Caco-2 (cell line): ENCODE data around the gene RPL19. TPM values are rescaled to one million over a fixed set of nuclear protein-coding genes. Genes with fewer than 3 reads are reported as not detected.
A peak's percentile ranks its signal among the peaks of the same experiment; 100 is the strongest.

Experiments
- BruUV-seq: library from RNA; stranded (reverse); fragments of 400-500 nt; replicated peaks from 2 replicates; lab custom pipeline; 2021; lab: Mats Ljungman, UMichigan
- CTCF ChIA-PET: fragments of 300-600 bp; sonication (Branson Sonifier 250); formaldehyde crosslinking; loops from one replicate; lab custom pipeline; 2022; ENCODE audit warnings: antibody characterized with exemption; lab: Charles Lee
- POLR2A ChIA-PET: fragments of 300-600 bp; sonication (Branson Sonifier 250); formaldehyde crosslinking; loops from one replicate; lab custom pipeline; 2022; ENCODE audit warnings: antibody characterized with exemption; lab: Charles Lee
- DNase-seq, 2 experiments: peaks; one replicate each; pipeline versions ENCODE4 v3.0.0 to v3.0.0-alpha.2; 2020 to 2022
- H3K27me3 ChIP-seq: replicated peaks from 2 replicates; pipeline ENCODE4 v1.6.0; 2011; ENCODE audit warnings: low read length; ENCODE audit not compliant: control insufficient read depth, insufficient read depth
- H3K36me3 ChIP-seq: 2 replicates; pipeline ENCODE4 v1.5.1; 2011; ENCODE audit warnings: low read length; ENCODE audit not compliant: control insufficient read depth, insufficient read depth
- H3K4me1 ChIP-seq: fragments of 250-450 bp; sonication (Bioruptor Pico); 2 replicates; pipeline ENCODE4 v1.5.1; 2020; ENCODE audit warnings: mild to moderate bottlenecking
- H3K4me3 ChIP-seq: 2 replicates; pipeline ENCODE4 v1.5.1; 2011; ENCODE audit warnings: low read depth, mild to moderate bottlenecking, control low read depth, low read length
- H3K9me3 ChIP-seq: fragments of 250-450 bp; sonication (Bioruptor Pico); 2 replicates; pipeline ENCODE4 v1.5.1; 2020; ENCODE audit warnings: mild to moderate bottlenecking, moderate library complexity
- H3K27ac Mint-ChIP-seq: one replicate; pipeline ENCODE4 v1.8.0; 2022; ENCODE audit warnings: mixed read lengths; ENCODE audit not compliant: unreplicated experiment
- H3K27me3 Mint-ChIP-seq: one replicate; pipeline ENCODE4 v1.8.0; 2022; ENCODE audit warnings: mixed read lengths; ENCODE audit not compliant: insufficient read depth, unreplicated experiment
- H3K36me3 Mint-ChIP-seq: one replicate; pipeline ENCODE4 v1.8.0; 2022; ENCODE audit warnings: mild to moderate bottlenecking, mixed read lengths; ENCODE audit not compliant: insufficient read depth, unreplicated experiment
- H3K4me1 Mint-ChIP-seq: one replicate; pipeline ENCODE4 v1.8.0; 2022; ENCODE audit warnings: low read depth, mixed read lengths; ENCODE audit not compliant: unreplicated experiment
- H3K4me3 Mint-ChIP-seq: one replicate; pipeline ENCODE4 v1.8.0; 2022; ENCODE audit warnings: mild to moderate bottlenecking, moderate library complexity, mixed read lengths; ENCODE audit not compliant: unreplicated experiment
- H3K9me3 Mint-ChIP-seq: one replicate; pipeline ENCODE4 v1.8.0; 2022; ENCODE audit warnings: mixed read lengths; ENCODE audit not compliant: unreplicated experiment
- CTCF ChIP-seq, 2 experiments: fragments of 200-600 bp in 1 of 2; IDR thresholded peaks; 1 replicate in 1 of 2; 2 replicates in 1 of 2; pipeline versions ENCODE4 v1.5.1 to v1.8.0; 2011 to 2022; ENCODE audit warnings: antibody characterized with exemption in 1 of 2, control low read depth in 1 of 2, inconsistent platforms in 1 of 2, low read depth in 1 of 2, low read length in 1 of 2, mild to moderate bottlenecking in 1 of 2, moderate library complexity in 1 of 2; ENCODE audit not compliant: insufficient read depth in 1 of 2, severe bottlenecking in 1 of 2, unreplicated experiment in 1 of 2
- intact Hi-C: fragments of 100-400 bp; cut with micrococcal nuclease; formaldehyde crosslinking; loops from one replicate; pipeline ENCODE4 v1.10.0; 2022; ENCODE audit not compliant: unreplicated experiment
- total RNA-seq: library from RNA; stranded (reverse); gene quantifications from 2 replicates; pipeline ENCODE4 v1.2.3, GENCODE V29; 2022

The RPL19 gene
- total RNA-seq, 1 experiment from 2014 or later, result 1,825 TPM

DNA sequence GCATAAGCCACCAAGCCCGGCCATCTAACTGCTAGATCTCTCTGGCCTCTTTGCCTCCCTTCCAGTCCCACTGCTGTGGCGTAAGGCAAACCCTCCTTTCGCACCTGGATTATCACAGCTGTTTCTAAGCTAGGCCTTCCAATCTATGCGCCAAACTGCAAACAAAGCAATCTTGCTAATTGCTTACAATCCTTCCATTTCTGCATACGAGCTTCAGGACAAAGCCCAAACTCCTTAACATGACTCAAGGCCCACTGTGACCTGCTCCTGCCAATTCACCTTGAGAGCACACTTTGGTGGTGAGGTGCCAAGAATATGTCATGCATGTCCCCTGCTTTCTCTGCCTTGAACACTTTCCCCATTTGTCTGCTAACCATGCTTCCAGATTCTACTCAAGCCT is 28.1 kb upstream of the RPL19 start:
- Histone ChIP-seq H3K36me3 (no peaks in the 10 kb centered on the region), H3K9me3 (no peaks in the 10 kb centered on the region), H3K4me3 (no peak overlapping the region), H3K4me1 (peaks cover 3% of the 10 kb centered on the region), H3K27me3 (no peaks in the 10 kb centered on the region)
- Mint-ChIP-seq H3K9me3 (no peaks in the 10 kb centered on the region), H3K27ac (peak overlapping the region; percentile 9), H3K4me3 (no peak overlapping the region), H3K27me3 (no peaks in the 10 kb centered on the region), H3K36me3 (peaks cover 7% of the 10 kb centered on the region), H3K4me1 (peaks cover 6% of the 10 kb centered on the region)
- ChIA-PET CTCF (no interaction called here), POLR2A (no interaction called here)
- no peak for DNase-seq
- intact Hi-C loops, result loop anchor here (1.0 kb wide), 1 partner anchor 13 kb away; no protein-coding TSS in a partner anchor
- no peak for TF ChIP-seq CTCF (IDR thresholded peaks at IDR 0.05; ENCODE audit: insufficient read depth in 1 of 2, low read depth in 1 of 2, low read length in 1 of 2, severe bottlenecking in 1 of 2, unreplicated experiment in 1 of 2)
- no TSS peak for BruUV-seq

- H3K27me3 Mint-ChIP-seq, result no peaks in the 10 kb centered on the region
- CTCF ChIA-PET, result interaction anchor here (0.5 to 2.8 kb wide), 5 partner anchors 8 to 486 kb away, joined by 3 to 32 read pairs (median 4); no protein-coding TSS in a partner anchor
- no peaks in the 10 kb centered on the region for H3K36me3 ChIP-seq
- H3K36me3 Mint-ChIP-seq, result peaks cover 7% of the 10 kb centered on the region
- POLR2A ChIA-PET, result no interaction called here
- no peaks in the 10 kb centered on the region for H3K9me3 Mint-ChIP-seq
- intact Hi-C loops, result no loop called here
- H3K4me1 ChIP-seq, result no peaks in the 10 kb centered on the region
- no peaks in the 10 kb centered on the region for H3K9me3 ChIP-seq
- H3K4me3 Mint-ChIP-seq, result no peak overlapping the region
- no peak overlapping the region for H3K27ac Mint-ChIP-seq
- no TSS peak for BruUV-seq
- no peaks in the 10 kb centered on the region for H3K4me1 Mint-ChIP-seq
- no peak for DNase-seq
- H3K27me3 ChIP-seq, result no peaks in the 10 kb centered on the region
- no peak for TF ChIP-seq CTCF (IDR thresholded peaks at IDR 0.05; ENCODE audit: insufficient read depth in 1 of 2, low read depth in 1 of 2, low read length in 1 of 2, severe bottlenecking in 1 of 2, unreplicated experiment in 1 of 2)
- H3K4me3 ChIP-seq, result no peak overlapping the region
These were observed 27.0 kb upstream of the RPL19 start for GRCh38 chr17:39173080-39173479.

- Mint-ChIP-seq H3K4me1 (no peaks in the 10 kb centered on the region), H3K9me3 (no peaks in the 10 kb centered on the region), H3K36me3 (peaks cover 7% of the 10 kb centered on the region), H3K4me3 (no peak overlapping the region), H3K27me3 (no peaks in the 10 kb centered on the region), H3K27ac (no peak overlapping the region)
- CTCF ChIA-PET, result interaction anchor here (0.5 to 2.8 kb wide), 12 partner anchors 7 to 486 kb away, joined by 3 to 32 read pairs (median 4); partner anchors contain the start of genes ARL5C and RPL19
- intact Hi-C loops, result no loop called here
- Histone ChIP-seq H3K4me3 (no peak overlapping the region), H3K9me3 (no peaks in the 10 kb centered on the region), H3K4me1 (no peaks in the 10 kb centered on the region), H3K36me3 (no peaks in the 10 kb centered on the region), H3K27me3 (no peaks in the 10 kb centered on the region)
- no TSS peak for BruUV-seq
- POLR2A ChIA-PET, result no interaction called here
- DNase-seq, result no peak
- no peak for TF ChIP-seq CTCF (IDR thresholded peaks at IDR 0.05; ENCODE audit: insufficient read depth in 1 of 2, low read depth in 1 of 2, low read length in 1 of 2, severe bottlenecking in 1 of 2, unreplicated experiment in 1 of 2)
These were observed 26.4 kb upstream of the RPL19 start for GRCh38 chr17:39173526-39174274.
